ENCODE measurements around the gene CST6. TPM values are rescaled to one million over a fixed set of nuclear protein-coding genes. Genes with fewer than 3 reads are reported as not detected.

The CST6 gene
- total and polyA plus RNA-seq, 7 donors = 0.13 to 18.7 (median 0.47) TPM; not detected in 2

GRCh38 chr11:66039765-66040164 is 28.0 kb downstream of the CST6 start:
- H3K27me3 ChIP-seq (ENCODE audit: insufficient read depth in 3 of 3, low read length in 2 of 3) = peaks cover 0 to 1% (median 0%) of the 10 kb centered on the region in 3 donors
- H3K27ac ChIP-seq = no peak overlapping the region
- TF ChIP-seq, protein P1, sequence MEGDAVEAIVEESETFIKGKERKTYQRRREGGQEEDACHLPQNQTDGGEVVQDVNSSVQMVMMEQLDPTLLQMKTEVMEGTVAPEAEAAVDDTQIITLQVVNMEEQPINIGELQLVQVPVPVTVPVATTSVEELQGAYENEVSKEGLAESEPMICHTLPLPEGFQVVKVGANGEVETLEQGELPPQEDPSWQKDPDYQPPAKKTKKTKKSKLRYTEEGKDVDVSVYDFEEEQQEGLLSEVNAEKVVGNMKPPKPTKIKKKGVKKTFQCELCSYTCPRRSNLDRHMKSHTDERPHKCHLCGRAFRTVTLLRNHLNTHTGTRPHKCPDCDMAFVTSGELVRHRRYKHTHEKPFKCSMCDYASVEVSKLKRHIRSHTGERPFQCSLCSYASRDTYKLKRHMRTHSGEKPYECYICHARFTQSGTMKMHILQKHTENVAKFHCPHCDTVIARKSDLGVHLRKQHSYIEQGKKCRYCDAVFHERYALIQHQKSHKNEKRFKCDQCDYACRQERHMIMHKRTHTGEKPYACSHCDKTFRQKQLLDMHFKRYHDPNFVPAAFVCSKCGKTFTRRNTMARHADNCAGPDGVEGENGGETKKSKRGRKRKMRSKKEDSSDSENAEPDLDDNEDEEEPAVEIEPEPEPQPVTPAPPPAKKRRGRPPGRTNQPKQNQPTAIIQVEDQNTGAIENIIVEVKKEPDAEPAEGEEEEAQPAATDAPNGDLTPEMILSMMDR (IDR thresholded peaks at IDR 0.05) = no peak
- H3K36me3 ChIP-seq (ENCODE audit: insufficient read depth in 1 of 2, low read depth in 1 of 2) = no peaks in the 10 kb centered on the region
- no peaks in the 10 kb centered on the region for H3K9me3 ChIP-seq
- intact Hi-C loops (cut with DNase I) = no loop called here
- no peak overlapping the region for H3K4me3 ChIP-seq
- WGBS, 3 donors = 74 to 87% (median 77%) methylated on average over 3 of the region's 3 CpGs
- no peak for DNase-seq
- H3K4me1 ChIP-seq = no peaks in the 10 kb centered on the region
- no peak for ATAC-seq

DNA sequence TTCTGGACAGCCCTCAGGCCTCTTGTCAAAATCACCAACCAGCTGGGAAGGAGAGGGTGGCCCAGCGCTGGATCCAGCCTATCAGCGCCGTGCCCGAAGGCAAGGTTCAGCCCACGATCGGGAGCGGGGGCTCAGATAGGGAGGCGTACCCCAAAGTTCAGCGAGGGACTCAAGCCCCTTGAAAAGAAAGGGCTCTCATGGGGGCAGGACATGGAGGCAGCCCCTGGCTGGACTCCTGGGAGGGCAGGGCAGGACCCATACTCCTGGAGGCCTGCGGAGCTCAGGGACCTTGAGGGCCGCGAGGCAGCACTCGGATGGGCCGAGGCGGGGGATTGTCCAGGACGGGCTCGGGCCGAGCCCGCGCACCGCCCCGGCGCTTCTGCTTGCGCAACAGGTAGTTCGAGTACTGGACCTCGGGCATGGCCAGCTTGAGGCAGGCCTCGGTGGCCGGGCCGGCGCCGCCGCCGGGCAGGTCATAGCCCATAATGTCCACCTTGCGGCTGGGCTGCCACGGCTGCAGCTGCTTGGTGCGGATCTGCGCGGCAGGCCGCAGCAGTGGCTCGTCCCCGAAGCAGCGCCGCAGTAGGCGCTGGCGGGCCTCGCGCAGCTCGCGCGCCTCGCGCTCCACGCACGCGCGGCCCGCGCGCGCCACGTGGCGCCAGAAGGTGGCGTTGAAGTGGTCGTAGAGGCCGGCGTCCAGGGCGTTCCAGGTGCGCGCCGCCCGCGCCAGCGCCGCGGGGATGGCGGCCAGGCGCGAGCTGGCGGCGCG is 30.6 kb downstream of the CST6 start:
- ATAC-seq (no peak), DNase-seq (no peak)
- no peaks in the 10 kb centered on the region for H3K36me3 ChIP-seq (ENCODE audit: insufficient read depth in 1 of 2, low read depth in 1 of 2)
- 96 to 97% (median 96%) methylated on average over 78 to 81 of the region's 81 CpGs for WGBS, 3 donors
- no peak overlapping the region for H3K4me3 ChIP-seq
- H3K27me3 ChIP-seq (ENCODE audit: insufficient read depth in 3 of 3, low read length in 2 of 3) = no peaks in the 10 kb centered on the region
- intact Hi-C loops (cut with DNase I) = no loop called here
- no peak overlapping the region for H3K27ac ChIP-seq
- TF ChIP-seq, protein P1 (IDR thresholded peaks at IDR 0.05) = no peak
- H3K4me1 ChIP-seq = peaks cover 6% of the 10 kb centered on the region
- H3K9me3 ChIP-seq = no peaks in the 10 kb centered on the region

DNA sequence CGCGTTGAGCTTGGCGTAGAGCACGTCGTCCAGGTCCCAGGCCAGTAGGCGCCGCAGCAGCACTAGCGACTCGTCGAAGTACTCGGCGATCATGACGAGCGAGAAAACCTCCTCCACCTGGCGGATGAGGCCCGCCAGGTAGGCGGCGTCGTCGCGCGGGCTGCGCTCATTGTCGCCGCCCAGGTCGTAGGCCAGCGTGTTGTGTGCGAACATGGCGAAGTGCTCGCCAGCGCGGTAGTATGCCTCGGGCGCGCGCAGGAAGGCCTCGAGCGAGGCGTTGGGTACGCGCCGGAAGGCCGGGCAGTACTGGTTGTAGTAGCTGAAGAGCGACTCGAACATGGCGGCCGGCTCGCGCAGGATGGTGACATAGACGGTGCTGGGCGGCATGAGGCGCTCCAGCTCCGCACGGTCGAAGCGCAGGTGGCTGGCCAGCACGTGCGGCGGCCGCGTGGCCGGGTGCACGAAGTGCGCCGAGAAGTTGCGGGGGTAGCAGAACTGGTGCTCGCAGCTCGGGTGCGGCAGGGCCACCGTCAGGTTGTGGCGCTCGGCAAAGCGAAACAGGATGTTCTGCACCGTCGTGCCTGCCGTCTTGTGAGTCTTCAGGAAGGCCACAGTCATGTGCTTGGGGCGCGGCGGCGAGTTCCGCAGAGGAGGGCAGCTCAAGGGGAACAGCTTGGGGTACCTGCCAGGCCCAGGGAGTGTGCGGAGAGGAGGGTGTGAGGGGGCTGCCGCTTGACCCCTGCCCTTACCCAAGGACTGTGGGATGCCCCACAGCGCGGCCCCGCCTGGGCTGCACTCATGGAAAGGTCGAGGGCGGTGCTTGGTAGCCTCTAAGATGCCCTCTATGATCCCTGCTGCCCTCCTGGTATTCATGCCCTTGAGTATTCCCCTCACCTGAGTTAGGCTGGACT is 31.4 kb downstream of the CST6 start:
- intact Hi-C loops (cut with DNase I) = no loop called here
- Histone ChIP-seq H3K27me3 (ENCODE audit: insufficient read depth in 3 of 3, low read length in 2 of 3) (no peaks in the 10 kb centered on the region), H3K9me3 (no peaks in the 10 kb centered on the region), H3K4me3 (no peak overlapping the region), H3K27ac (no peak overlapping the region), H3K36me3 (ENCODE audit: insufficient read depth in 1 of 2, low read depth in 1 of 2) (no peaks in the 10 kb centered on the region), H3K4me1 (peaks cover 6% of the 10 kb centered on the region)
- 97% methylated on average over 87 to 88 of the region's 88 CpGs for WGBS, 3 donors
- DNase-seq (no peak), ATAC-seq (no peak)
- TF ChIP-seq, protein P1 (IDR thresholded peaks at IDR 0.05) = no peak

GRCh38 chr11:66044757-66045156 is 32.9 kb downstream of the CST6 start:
- intact Hi-C loops (cut with DNase I) = no loop called here
- Histone ChIP-seq H3K9me3 (no peaks in the 10 kb centered on the region), H3K27ac (no peak overlapping the region), H3K27me3 (ENCODE audit: insufficient read depth in 3 of 3, low read length in 2 of 3) (peaks cover 0 to 7% (median 4%) of the 10 kb centered on the region in 3 donors), H3K4me3 (peak overlapping the region; percentile 11), H3K4me1 (peaks cover 6% of the 10 kb centered on the region), H3K36me3 (ENCODE audit: insufficient read depth in 1 of 2, low read depth in 1 of 2) (no peaks in the 10 kb centered on the region)
- 57 to 70% (median 63%) methylated on average over 6 of the region's 6 CpGs for WGBS, 3 donors
- TF ChIP-seq, protein P1 (IDR thresholded peaks at IDR 0.05) = no peak
- DNase-seq = no peak
- ATAC-seq = peak in 1 of 4 donors; percentile 11

Measured in psoas muscle (tissue), 8 donors.